Fibroblast of lung (primary cell): Measurements from ENCODE around the gene OR2S2. TPM values are rescaled to one million over a fixed set of nuclear protein-coding genes. Genes with fewer than 3 reads are reported as not detected.

Experiments used
- DNase-seq, 2 donors: peaks; one replicate each; pipeline versions ENCODE4 v3.0.0 to v3.0.0-alpha.2; 2010; ENCODE audit warnings: low read depth in 2 of 2
- H2AFZ ChIP-seq: 2 replicates; pipeline ENCODE4 v1.5.1; 2012; ENCODE audit warnings: low read length, control low read depth, inconsistent platforms
- H3K27ac ChIP-seq: 2 replicates; pipeline ENCODE4 v1.5.1; 2011; ENCODE audit warnings: low read length, control low read depth; ENCODE audit not compliant: insufficient read depth
- H3K27me3 ChIP-seq: 2 replicates; pipeline ENCODE4 v1.5.1; 2011; ENCODE audit warnings: mild to moderate bottlenecking, low read length; ENCODE audit not compliant: control insufficient read depth, insufficient read depth
- H3K36me3 ChIP-seq: 2 replicates; pipeline ENCODE4 v1.5.1; 2011; ENCODE audit warnings: low read length; ENCODE audit not compliant: control insufficient read depth, insufficient read depth
- H3K4me1 ChIP-seq: 2 replicates; pipeline ENCODE4 v1.5.1; 2011; ENCODE audit warnings: low read length; ENCODE audit not compliant: control insufficient read depth, insufficient read depth; ENCODE audit errors: extremely low read depth
- H3K4me2 ChIP-seq: 2 replicates; pipeline ENCODE4 v1.5.1; 2011; ENCODE audit warnings: low read length, control low read depth; ENCODE audit not compliant: insufficient read depth; ENCODE audit errors: extremely low read depth
- H3K4me3 ChIP-seq, 4 experiments: fragments of 200-600 bp in 1 of 4; sonication (generic) in 1 of 4; replicated peaks in 1 of 4; 2 replicates each; pipeline ENCODE4 v1.5.1; 2011 to 2016; ENCODE audit warnings: low read length in 4 of 4, low read depth in 3 of 4, mild to moderate bottlenecking in 3 of 4, control low read depth in 2 of 4, inconsistent platforms in 1 of 4, mixed read lengths in 1 of 4; ENCODE audit not compliant: insufficient read depth in 1 of 4; ENCODE audit errors: control extremely low read depth in 1 of 4
- H3K79me2 ChIP-seq: 2 replicates; pipeline ENCODE4 v1.5.1; 2012; ENCODE audit warnings: mild to moderate bottlenecking, low read length, inconsistent platforms; ENCODE audit not compliant: control insufficient read depth, insufficient read depth
- H3K9ac ChIP-seq: 2 replicates; pipeline ENCODE4 v1.5.1; 2011; ENCODE audit warnings: mild to moderate bottlenecking, low read length, control low read depth; ENCODE audit not compliant: insufficient read depth
- H3K9me3 ChIP-seq: 2 replicates; pipeline ENCODE4 v1.5.1; 2012; ENCODE audit warnings: low read depth, low read length; ENCODE audit not compliant: control insufficient read depth, insufficient read depth
- H4K20me1 ChIP-seq: 2 replicates; pipeline ENCODE4 v1.5.1; 2011; ENCODE audit warnings: low read length; ENCODE audit not compliant: control insufficient read depth, insufficient read depth; ENCODE audit errors: extremely low read depth
- EZH2 ChIP-seq: IDR thresholded peaks from 2 replicates; pipeline ENCODE4 v1.5.1; 2012; ENCODE audit warnings: low read length, control low read depth, mild to moderate bottlenecking; ENCODE audit errors: missing control alignments
- polyA plus RNA-seq, 2 donors: library from polyadenylated mRNA; depleted of rRNA in 1 of 2; stranded (reverse) in 1 of 2; unstranded in 1 of 2; fragments of >200 nt; gene quantifications; 2 replicates each; pipeline ENCODE4 v1.2.1, GENCODE V29; 2011 to 2012; ENCODE audit warnings: missing spikeins in 1 of 2
- total RNA-seq: library from RNA; depleted of rRNA; stranded (reverse); fragments of >200 nt; gene quantifications from 2 replicates; pipeline ENCODE4 v1.2.1, GENCODE V29; 2014
- TF ChIP-seq, protein P1 (sequence below), 2 donors: IDR thresholded peaks in 1 of 2; conservative IDR thresholded peaks in 1 of 2; 1 replicate in 1 of 2; 2 replicates in 1 of 2; pipeline ENCODE4 v1.5.1; 2011 to 2012; ENCODE audit warnings: low read length in 2 of 2, control low read depth in 1 of 2, inconsistent platforms in 1 of 2, low read depth in 1 of 2, mild to moderate bottlenecking in 1 of 2

The OR2S2 gene
- total and polyA plus RNA-seq, 2 donors (not counting 1 experiment from before 2014, with no cell fraction given), result 0.17 to 0.18 TPM

- DNase-seq, result no peak
- H3K79me2 ChIP-seq, result no peaks in the 10 kb centered on the region
- peaks cover 9% of the 10 kb centered on the region for H3K27me3 ChIP-seq
- no peaks in the 10 kb centered on the region for H4K20me1 ChIP-seq
- TF ChIP-seq, protein P1, sequence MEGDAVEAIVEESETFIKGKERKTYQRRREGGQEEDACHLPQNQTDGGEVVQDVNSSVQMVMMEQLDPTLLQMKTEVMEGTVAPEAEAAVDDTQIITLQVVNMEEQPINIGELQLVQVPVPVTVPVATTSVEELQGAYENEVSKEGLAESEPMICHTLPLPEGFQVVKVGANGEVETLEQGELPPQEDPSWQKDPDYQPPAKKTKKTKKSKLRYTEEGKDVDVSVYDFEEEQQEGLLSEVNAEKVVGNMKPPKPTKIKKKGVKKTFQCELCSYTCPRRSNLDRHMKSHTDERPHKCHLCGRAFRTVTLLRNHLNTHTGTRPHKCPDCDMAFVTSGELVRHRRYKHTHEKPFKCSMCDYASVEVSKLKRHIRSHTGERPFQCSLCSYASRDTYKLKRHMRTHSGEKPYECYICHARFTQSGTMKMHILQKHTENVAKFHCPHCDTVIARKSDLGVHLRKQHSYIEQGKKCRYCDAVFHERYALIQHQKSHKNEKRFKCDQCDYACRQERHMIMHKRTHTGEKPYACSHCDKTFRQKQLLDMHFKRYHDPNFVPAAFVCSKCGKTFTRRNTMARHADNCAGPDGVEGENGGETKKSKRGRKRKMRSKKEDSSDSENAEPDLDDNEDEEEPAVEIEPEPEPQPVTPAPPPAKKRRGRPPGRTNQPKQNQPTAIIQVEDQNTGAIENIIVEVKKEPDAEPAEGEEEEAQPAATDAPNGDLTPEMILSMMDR (conservative IDR thresholded peaks at IDR 0.05 in 1 of 2, IDR thresholded peaks at IDR 0.05 in 1 of 2; ENCODE audit: low read depth in 1 of 2, low read length in 2 of 2), result no peak
- TF ChIP-seq EZH2, result no peak
- H3K27ac ChIP-seq, result no peak overlapping the region
- H2AFZ ChIP-seq, result no peak overlapping the region
- H3K4me1 ChIP-seq, result no peaks in the 10 kb centered on the region
- no peaks in the 10 kb centered on the region for H3K36me3 ChIP-seq
- H3K4me2 ChIP-seq, result no peak overlapping the region
- no peaks in the 10 kb centered on the region for H3K9me3 ChIP-seq
- H3K4me3 ChIP-seq, result no peak overlapping the region
- H3K9ac ChIP-seq, result no peak overlapping the region
Observed at GRCh38 chr9:35990155-35990554, 32.2 kb upstream of the OR2S2 start.

- Histone ChIP-seq H4K20me1 (no peaks in the 10 kb centered on the region), H3K27ac (no peak overlapping the region), H3K9me3 (no peaks in the 10 kb centered on the region), H3K4me3 (no peak overlapping the region), H3K4me2 (no peak overlapping the region), H3K27me3 (peaks cover 12% of the 10 kb centered on the region), H3K9ac (no peak overlapping the region), H2AFZ (no peak overlapping the region), H3K79me2 (no peaks in the 10 kb centered on the region), H3K36me3 (no peaks in the 10 kb centered on the region), H3K4me1 (no peaks in the 10 kb centered on the region)
- TF ChIP-seq, protein P1 (conservative IDR thresholded peaks at IDR 0.05 in 1 of 2, IDR thresholded peaks at IDR 0.05 in 1 of 2; ENCODE audit: low read depth in 1 of 2, low read length in 2 of 2), result no peak
- no peak for TF ChIP-seq EZH2
- no peak for DNase-seq
Observed at GRCh38 chr9:35984021-35984420, 26.1 kb upstream of the OR2S2 start.

DNA sequence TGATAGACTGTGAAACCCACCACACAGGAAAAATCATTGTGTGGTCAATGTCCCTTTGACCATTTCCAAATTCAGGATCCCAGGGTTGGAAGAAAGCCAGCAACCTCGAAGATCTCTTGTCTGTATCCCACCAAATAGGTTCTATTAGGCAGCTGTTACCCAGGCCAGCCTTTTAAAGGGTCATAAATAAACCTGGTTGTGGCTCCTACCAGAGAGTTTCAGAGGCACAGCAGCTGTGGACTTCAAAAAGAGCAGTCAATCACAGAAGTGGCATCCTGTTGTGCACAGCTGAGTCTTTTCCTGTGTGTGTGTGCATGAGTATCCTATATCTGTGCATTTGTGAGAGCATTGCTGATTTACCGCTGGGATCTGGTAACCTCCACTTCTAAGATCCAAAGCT, 23.7 kb upstream of the OR2S2 start:
- Histone ChIP-seq H3K9ac (no peak overlapping the region), H3K4me2 (no peak overlapping the region), H3K27ac (no peak overlapping the region), H3K4me3 (no peak overlapping the region), H3K9me3 (no peaks in the 10 kb centered on the region), H3K4me1 (no peaks in the 10 kb centered on the region), H3K27me3 (peaks cover 10% of the 10 kb centered on the region), H3K79me2 (no peaks in the 10 kb centered on the region), H4K20me1 (no peaks in the 10 kb centered on the region), H2AFZ (no peak overlapping the region), H3K36me3 (no peaks in the 10 kb centered on the region)
- DNase-seq, result no peak
- TF ChIP-seq EZH2, result no peak
- TF ChIP-seq, protein P1 (conservative IDR thresholded peaks at IDR 0.05 in 1 of 2, IDR thresholded peaks at IDR 0.05 in 1 of 2; ENCODE audit: low read depth in 1 of 2, low read length in 2 of 2), result no peak
